ENCODE data around the gene C1orf53.

Gene C1orf53

DNA sequence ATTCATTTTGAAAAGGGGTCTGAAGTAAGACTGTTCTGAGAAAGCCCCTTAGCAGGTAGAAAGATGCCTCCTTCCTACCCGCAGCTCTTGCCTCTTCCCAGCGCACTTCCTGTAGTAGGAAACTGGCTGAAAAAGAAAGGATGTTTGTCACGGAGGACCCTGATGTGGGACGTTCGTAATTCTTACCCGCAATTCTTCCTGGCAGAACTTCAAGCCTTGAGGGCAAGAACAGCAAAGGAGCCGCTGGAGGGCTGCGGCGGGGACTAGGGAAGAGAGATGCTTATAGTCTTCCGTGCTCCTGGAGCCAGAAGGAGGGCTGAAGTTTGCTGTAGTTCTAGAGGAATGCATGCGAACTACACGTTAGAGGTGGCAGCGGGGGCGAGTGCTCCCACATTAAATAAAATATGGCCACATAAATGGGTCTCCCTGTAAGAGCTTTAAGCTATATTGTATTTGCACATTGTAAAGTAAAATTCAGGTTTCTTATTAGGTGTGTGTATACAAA is 6.3 kb downstream of the C1orf53 start:
- DNase-seq, result no peak

DNA sequence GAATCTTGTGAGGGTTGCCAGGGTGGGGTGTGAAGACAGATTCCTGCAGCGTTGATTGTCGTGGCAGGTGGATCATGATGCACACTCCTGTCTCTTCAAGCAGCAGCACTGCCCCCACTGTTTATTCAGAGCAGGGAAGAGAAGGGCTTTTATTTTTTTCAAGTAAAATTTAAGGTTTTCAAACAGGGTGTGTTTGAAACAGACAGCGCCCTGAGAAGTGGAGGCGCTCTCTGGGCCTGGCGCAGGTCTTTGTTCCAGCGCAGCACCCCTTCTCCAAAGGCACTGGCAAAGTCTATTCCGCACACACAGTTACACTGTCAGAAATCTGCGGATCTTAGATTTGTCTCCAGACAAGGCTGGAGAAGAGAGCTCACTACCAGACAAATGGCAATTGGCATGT is 7.0 kb downstream of the C1orf53 start:
- DNase-seq, result no peak

DNA sequence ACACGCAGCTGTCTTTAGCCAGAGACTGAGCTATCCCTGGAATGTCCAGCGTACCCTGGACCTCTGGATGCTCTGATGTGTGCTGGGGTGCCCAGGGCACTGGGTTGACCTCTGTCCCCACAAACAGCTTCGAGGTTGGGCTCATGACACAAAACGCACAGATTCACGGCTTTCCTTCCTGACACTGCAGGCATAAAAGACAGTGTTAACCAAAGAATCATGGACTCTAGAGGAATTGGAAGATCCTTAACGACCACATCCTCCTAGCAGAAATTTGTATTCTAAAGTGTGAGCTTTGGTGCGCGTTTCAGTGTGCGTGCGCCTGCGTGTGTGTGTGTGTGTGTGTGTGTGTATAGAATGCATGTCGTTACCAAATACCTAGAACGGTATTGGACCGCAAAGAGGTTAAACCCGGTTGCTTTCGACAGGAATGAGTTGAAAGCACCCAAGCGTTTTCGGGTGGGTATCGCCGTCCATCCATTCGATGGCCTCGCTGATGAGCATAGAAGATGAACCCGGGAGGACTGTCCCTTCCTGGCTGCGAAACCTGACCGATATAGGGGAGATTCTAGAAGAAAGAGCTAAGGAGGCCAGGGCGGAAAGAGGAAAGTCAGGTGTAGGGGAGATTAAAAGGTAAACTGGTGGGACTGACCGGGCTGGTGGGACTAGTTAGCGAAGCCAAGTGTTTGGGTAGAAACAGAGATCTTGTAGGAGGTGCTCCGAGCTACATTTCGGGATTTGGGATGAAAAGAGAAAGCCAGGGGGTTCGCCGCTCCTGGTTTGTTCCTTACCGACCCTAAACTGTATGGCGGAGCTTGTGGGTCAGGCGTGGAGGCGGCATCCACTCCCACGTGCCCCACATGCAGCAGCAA is 7.9 kb downstream of the C1orf53 start:
- DNase-seq, result no peak

DNA sequence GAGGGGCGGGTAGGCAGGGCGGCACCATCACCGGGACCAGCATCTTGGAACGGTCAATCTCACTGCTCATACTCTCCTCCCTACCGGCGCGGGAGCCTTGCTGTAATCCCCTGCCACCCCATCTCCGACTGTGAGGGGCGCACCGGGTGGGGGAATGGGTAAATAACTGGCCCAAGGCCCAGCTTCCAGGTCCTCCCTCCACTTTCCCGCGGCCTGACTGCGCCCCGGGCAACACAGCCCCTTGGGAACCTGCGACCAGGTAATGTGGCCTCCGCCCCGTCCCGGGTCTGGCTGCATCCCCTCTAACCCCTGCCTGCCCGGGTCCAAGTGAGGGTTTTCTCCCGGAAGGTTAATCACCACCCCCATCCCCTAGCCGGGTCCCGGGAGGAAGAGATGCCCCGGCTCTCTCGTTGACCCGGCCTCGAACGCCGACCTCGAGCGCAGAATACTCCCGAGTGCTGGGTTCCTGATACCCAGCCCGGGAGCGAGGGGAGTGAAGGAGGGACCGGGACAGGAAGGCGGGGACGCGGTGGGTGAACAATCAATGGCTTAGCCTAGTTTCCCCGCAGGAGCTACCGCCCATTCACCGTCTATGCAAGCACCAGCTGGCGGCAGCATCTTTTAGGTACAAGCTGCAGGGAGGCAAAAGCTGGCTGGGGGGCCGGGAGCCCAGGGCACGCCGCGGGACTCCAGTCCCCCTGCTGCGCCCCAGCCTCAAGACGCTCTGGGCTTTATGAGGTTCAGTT is 8.9 kb downstream of the C1orf53 start:
- no peak for DNase-seq

DNA sequence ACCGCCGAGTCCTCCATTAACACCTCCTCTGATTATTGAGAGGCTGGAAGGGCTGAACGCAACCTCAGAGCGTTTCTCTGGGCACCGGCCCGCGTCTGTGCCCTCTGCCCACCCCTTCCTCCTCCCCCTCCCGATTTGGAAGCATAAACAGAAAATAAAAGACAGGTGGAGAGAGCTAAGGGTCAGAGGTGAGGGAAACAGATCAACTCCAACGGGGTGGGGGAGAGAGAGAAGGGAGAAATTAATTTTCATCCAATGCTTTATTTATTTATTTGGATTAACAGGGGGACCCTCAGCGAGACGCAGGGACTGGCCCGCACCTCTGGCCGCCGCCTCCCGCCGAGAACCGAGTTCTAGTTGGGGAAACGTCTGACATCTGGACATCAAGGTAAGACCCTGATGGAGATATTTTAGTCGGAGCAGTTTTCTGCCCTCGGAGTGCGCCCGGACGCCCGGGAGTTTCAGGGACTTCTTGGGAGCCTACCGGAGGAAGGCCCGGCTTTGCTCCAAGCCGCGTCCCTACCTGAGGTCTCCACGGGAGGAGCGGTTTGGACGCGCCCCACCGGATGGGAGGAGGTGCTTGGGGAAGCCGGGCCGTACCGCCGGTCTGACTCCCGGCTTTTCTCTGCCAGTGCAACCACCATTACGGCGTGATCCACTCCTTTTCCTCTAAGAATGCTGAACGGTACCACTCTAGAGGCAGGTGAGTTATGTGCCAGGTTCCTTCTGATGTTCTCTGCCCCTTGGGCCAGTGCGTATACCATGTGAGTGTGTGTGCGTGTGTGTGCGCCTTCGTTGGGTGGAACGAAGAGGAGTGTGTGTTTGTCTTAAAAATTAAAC is 9.6 kb downstream of the C1orf53 start:
- no peak for DNase-seq

DNA sequence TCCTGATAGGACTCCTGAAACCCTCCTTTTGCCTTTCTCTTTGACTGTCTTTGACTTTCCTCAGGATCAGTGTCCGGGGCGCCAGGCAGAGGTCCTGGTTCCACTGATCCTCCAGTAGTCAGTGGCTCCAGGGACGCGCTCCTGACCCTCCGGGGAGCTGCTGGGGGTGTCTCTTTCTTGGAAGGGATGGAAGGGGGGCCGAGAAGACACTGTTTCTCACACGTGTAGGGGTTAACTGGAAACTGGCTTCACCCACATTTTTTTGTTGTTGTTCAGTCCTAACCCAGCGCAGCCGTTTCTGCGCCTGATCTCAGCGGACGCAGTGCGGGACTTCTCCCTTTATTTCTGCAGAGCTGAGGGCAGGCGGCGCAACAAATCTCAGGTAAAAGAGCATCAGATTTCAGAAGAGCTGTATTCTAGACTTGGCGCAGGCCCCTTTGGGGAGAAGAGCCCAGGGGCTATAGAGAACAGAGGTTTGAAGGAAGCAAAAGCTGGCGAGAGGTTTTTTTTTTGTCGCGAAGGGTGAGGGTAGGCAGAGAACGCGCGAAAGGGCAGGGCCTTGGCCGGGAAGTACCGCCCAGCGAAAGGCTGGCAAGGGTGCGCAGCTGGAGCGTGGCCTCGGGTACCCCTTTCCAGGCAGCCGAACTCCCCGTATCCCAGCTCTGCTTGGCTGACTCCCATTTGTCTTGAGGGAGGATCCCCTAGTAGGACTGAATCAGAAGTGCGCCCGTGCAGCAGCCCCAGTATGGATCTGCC is 10.5 kb downstream of the C1orf53 start:
- DNase-seq, result no peak

DNA sequence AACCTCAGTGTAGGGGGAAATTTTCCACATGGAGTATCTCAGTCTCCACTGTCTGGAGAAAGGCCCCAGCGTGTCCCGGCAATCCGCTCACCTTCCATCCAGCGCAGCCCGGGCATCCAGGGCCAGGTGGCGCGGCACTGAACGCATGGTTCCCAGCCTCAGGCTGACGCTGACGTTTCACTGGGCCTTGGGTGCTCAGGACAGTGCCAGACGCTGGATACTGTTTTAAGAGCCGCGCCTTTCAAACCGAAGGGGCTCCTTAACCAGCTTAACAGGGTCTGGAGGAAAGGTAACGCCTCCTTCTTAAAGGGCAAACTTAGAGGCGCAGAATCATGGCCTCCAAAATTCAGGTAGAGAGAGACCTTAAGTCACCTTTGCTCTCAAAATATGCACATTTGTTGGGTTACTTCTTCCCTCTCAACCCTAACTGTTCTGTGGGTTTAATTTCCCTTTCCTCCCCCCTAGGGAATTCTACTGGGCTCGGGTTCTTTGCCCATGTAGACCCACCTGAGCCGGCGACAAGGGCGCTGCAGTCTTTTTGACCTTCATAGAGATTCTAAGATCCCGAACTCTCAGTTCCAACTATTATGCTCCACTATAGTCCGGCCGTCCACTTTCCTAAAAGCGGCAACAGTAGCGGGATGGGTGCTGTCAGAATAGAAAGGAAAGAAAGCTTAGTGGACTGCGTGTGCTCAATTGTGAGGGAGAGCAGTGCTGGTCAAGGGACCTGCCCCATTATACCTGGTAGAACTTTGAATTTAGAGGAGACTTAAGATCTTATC is 11.3 kb downstream of the C1orf53 start:
- no peak for DNase-seq

DNA sequence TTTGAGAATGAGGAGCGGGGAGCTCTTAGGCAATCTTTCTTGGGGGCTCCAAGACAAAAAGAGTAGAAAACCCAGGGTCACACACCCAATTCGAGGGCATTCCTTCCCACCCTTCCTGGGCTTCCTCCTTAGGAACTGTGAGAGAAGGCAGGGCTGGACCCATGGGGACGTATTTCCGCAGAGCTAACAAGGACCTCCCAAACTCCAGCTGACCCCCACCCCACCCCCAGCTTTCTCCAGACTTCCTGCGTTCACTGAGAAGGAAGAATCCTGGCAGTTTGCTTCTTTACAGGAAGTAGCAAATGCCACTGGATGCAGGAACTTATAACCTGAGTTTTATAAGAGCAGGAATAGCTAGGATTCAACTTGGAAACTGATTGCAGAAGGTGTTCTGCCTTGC is 12.1 kb downstream of the C1orf53 start:
- DNase-seq, result no peak

DNA sequence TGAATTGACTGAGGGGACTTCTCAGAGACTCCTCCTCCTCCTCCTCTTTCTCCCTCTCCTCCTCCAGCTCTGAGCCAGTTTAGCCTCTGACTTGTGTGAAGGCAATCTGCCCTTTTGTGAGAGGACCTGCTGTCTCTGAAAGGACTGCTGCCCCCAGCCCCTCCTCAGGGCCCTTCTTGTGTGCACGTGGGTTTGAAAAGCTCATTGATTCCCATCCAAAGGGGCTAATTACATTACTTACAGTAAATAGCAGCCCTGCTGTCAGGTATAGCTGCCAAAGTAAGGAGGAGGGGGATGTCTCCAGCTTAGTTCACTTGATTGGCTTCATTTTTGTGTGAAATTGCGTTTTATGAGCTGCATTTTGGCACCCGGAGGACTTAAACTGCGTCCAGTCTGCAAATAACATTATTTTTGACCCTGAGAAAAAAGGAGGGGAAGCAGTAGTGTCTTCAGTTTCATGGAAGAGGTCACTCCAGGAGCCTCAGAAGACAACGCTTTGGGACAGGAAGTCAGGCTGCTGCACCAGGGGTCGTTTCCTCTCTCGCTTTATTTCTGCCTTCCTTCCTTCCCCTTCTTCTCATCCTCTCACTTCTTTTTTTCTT is 12.9 kb downstream of the C1orf53 start:
- DNase-seq, result no peak

DNA sequence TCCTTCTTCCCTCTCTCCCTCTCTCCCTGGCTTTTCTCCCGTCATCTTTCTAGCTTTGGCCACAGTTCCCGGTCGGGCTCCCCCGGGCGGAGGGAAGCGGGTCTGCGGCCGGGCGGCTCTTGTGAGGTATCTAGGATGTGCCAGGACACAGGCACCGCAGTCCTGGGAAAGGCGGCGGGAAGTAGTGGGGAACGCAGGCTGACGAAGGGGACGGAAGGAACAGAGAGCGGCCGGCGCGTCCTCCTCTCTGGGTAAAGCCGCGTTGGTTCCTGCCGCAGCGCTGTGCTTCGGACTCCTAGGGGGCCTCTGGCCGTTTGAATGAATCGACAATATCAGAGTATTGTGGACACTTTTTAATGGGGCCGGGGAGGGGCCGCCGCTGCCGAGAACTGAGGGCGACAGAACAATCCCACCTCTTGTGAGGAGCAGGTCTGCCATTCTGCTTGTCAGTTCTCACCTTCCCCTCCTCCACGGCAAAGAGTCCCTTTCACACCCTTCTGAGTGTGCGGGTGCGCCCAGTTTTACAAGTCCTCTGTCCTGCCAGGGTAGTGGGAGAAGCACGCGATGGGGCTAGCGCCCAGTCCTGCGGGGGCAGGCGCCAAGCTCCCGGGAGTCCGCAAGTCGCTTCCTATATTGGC is 13.6 kb downstream of the C1orf53 start:
- no peak for DNase-seq

DNA sequence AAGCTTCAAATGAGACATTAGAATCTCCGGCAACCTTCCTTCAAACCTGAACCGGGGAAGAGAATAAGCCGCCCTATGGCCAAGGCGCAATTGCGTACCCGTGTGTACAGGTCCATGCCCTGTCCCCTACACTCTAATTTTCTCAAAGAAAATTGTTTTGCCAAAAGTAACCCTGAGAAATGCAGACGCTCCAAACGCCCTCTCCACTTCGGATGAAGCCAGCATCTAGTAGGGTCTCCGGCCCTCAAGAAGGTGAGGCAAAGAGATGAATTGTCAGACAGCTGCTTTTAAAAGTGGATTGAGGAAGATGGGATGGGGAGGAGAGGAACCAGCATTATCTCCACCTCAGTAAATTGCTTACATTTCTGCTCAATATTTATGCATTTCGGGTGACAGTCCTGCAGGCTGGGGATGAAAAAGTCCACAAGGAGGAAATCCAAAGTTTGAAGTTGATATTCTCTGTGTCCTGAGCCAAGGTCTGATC is 14.1 kb downstream of the C1orf53 start:
- no peak for DNase-seq

DNA sequence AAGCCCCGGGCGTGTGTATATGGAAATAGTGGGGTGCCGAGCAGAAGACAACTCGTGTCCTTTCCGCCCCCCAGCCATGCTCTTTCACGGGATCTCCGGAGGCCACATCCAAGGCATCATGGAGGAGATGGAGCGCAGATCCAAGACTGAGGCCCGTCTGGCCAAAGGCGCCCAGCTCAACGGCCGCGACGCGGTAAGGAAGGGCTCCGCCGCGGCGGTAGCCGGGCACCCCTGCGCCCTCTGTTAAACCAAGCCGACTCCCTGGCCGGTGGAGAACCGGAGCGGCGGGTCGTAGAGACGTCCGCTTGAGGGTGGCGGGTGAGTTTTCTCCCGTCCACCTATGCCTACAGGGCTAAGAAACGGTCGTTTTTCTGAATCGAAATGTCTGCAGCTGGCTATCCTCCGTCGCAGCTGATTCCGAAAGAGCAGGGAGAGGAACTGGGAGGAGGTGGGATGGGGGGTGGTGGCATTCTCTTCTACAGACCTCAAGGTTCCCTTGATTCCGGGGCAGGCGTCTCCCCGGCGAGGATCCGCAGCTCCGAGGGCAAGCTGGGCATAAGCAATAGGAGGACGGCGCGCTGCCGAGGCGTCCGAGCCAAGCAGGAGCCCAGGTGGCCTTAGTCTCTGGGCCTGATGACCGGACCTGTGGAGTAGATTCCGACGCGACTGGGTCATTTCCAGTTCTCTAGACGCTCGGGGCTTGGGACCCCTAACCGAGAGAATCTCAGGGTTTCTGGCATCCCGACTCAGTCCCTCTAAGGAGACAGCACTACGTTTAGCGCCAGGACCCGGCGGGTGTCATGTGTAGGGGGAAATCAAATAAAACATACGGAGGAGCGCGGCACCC is 15.6 kb downstream of the C1orf53 start:
- no peak for DNase-seq

DNA sequence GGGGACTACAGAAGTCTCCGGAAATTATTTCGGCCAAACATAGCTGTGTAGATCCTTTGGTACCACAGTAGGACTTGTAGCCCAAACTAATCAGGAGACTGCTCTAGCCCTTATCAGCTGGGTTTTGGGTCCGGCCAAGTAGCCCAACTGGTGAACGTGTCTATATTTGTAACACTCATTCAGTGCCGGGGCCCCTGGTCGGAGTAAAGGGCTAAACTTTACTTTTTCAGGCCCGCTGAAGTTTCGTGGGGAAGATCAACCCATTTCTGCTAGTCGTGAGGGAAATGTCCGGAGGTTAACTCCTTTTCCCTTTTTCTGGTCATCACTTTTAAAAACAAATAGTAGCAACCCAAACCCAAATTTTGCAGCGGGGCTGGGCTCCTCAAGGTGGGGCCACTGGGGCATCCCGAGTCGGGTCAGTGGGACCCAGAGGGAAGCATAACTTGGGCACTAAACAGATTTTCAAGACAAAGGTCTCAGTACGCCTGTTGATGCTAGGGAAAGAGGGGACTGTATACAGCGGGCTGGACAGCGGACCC is 16.4 kb downstream of the C1orf53 start:
- DNase-seq, result no peak

DNA sequence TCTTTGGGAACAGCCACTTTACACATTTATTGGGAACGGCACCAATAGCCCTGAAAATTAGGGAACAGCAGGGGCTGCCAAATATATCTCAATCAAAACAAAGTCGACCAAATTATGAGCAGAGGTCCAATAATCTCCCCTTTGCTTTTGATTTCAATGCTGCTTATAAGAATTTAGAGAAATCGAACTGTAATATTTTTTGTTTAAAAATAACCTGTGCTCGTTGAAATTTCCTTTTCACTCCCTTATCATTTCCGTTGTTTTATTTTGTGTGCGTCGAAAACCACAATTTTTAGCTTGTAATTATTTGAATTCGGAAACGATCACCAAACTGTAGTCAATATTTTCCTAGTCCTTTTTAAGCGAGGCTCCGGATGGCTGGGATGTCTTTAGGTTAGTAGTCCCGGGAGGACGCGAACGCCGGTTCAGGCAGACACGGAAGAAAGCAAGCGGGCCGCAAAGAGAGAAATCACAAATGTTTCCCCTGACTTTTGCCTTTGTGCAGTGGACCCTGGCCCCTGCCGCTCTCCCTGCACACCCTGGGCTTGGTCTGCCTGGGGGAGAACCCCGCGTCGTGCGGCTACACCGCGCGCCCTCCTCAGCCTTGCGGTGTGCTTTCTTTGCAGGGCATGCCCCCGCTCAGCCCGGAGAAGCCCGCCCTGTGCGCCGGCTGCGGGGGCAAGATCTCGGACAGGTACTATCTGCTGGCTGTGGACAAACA is 17.1 kb downstream of the C1orf53 start:
- DNase-seq, result no peak

DNA sequence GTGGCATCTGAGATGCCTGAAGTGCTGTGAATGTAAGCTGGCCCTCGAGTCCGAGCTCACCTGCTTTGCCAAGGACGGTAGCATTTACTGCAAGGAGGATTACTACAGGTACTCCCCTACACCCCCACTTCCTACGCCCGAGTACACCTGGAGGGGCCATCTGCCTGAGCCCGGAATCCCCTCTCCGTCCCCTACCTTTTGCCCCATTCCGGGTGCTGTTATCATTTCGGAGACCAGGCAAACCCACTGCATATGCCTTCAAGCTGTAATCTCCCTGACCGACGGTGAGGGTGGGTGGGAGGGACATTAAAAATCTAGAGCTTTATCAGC is 17.6 kb downstream of the C1orf53 start:
- DNase-seq, result no peak

DNA sequence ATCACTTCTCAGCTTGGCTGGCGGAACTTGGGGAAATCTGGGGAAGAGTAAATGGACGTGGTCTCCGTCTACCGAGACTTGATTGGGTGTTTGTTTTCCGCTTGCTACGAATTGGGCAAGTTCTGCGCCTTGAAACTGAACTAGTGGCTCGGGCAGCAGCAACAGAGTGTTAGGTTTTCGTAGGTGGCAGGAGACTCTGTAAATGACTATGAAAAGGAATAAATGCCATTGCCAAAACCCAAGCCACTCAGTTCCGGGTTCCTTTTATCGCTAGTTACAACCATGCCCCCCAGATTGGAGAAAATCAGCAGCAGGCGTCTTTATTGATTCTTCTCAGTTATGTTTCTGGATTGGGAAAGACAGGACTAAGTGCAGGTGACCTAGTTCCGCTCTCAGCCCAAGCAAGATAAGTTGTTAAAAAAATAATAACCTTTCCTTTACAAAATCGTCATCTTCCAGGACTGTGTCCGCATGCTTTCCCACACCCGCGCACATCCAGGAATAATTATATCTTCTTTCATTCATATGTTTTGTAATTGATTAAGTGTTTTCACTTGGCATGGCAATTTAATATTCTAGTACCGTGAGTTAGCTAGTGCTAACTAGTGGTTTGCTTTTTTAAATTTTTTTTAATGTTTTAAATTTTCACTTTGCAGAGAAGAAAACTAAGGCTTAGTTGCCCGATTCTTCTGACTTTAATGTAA is 18.1 kb downstream of the C1orf53 start:
- no peak for DNase-seq

DNA sequence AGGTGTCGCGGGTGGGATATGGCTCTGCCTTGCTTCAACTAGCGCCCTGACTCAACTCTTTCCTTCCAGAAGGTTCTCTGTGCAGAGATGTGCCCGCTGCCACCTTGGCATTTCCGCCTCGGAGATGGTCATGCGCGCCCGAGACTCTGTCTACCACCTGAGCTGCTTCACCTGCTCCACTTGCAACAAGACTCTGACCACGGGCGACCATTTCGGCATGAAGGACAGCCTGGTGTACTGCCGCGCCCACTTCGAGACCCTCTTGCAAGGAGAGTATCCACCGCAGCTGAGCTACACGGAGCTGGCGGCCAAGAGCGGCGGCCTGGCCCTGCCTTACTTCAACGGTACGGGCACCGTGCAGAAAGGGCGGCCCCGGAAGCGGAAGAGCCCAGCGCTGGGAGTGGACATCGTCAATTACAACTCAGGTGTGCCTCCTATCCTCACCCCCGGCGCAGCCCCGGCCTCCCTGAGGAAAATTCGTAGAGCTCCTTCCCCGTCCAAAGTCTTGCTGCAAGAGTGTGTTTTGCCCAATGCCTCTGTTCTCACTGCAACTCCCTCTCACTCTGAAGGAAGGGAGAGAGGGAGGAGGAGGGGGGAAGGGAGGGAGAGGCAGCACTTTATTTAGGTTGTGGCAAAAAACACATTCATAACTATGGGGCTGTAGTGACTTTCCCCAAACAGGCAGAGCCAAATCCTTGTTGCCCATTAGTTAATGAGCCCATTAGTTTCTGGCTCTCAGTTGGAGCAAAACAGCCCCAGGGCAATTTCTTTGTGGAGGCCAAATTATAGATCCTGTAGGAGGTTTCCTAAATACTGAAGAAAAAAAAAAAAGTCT is 19.0 kb downstream of the C1orf53 start:
- DNase-seq, result no peak
